HEK293 (cell line): ENCODE data around the gene DPH7.

Source experiments
- CTCF ChIA-PET: fragments of 350-600 bp; formaldehyde crosslinking; extraction: SDS; loops from one replicate; lab custom pipeline; 2021; ENCODE audit warnings: antibody characterized with exemption; lab: Yijun Ruan, JAX
- POLR2A ChIA-PET: fragments of 300-600 bp; formaldehyde crosslinking; extraction: SDS; loops from one replicate; lab custom pipeline; 2020; ENCODE audit warnings: antibody characterized with exemption, inconsistent platforms; lab: Yijun Ruan, JAX
- H3K27ac ChIP-seq: fragments of 200-500 bp; sonication (Bioruptor generic); 2 replicates; pipeline ENCODE4 v1.5.1; 2014; ENCODE audit warnings: low read depth, low read length, control low read depth, inconsistent platforms; ENCODE audit errors: extremely low read depth
- H3K36me3 ChIP-seq, 2 experiments: fragments of 200-500 bp in 1 of 2; sonication (Bioruptor generic) in 1 of 2; 1 replicate in 1 of 2; 2 replicates in 1 of 2; pipeline ENCODE4 v1.5.1; 2014 to 2017; ENCODE audit warnings: inconsistent platforms in 2 of 2, low read length in 2 of 2; ENCODE audit not compliant: control insufficient read depth in 2 of 2, insufficient read depth in 1 of 2
- H3K4me1 ChIP-seq: fragments of 200-500 bp; sonication (Bioruptor generic); 2 replicates; pipeline ENCODE4 v1.5.1; 2014; ENCODE audit warnings: mild to moderate bottlenecking, low read length, inconsistent platforms; ENCODE audit not compliant: control insufficient read depth, insufficient read depth
- H3K4me3 ChIP-seq: 2 replicates; pipeline ENCODE4 v1.5.1; 2011; ENCODE audit warnings: low read depth, mild to moderate bottlenecking, control low read depth, low read length, moderate library complexity
- H3K9me3 ChIP-seq: fragments of 200-500 bp; sonication (Bioruptor generic); 2 replicates; pipeline ENCODE4 v1.5.1; 2014; ENCODE audit warnings: low read depth, low read length, inconsistent platforms; ENCODE audit not compliant: control insufficient read depth, insufficient read depth
- BCL11B ChIP-seq: fragments of 450-650 bp; formaldehyde crosslinking; IDR thresholded peaks from 2 replicates; pipeline ENCODE4 v1.5.1; 2016; ENCODE audit warnings: low read depth, missing biosample characterization, missing genetic modification characterization
- GFI1B ChIP-seq: fragments of 450-650 bp; formaldehyde crosslinking; IDR thresholded peaks from 2 replicates; pipeline ENCODE4 v1.5.1; 2016; ENCODE audit warnings: missing biosample characterization, missing genetic modification characterization
- MEIS1 ChIP-seq: sonication (generic); formaldehyde crosslinking; IDR thresholded peaks from 2 replicates; pipeline ENCODE4 v1.8.1; 2022; ENCODE audit warnings: missing genetic modification reagents, mild to moderate bottlenecking, borderline replicate concordance
- SCRT2 ChIP-seq: fragments of 450-650 bp; formaldehyde crosslinking; IDR thresholded peaks from 2 replicates; pipeline ENCODE4 v1.5.1; 2016; ENCODE audit warnings: missing biosample characterization, missing genetic modification characterization
- ZNF133 ChIP-seq: fragments of 450-650 bp; formaldehyde crosslinking; IDR thresholded peaks from 2 replicates; pipeline ENCODE4 v1.5.1; 2016; ENCODE audit warnings: missing biosample characterization, missing genetic modification characterization
- ZNF174 ChIP-seq: fragments of 450-650 bp; formaldehyde crosslinking; IDR thresholded peaks from 2 replicates; pipeline ENCODE4 v1.5.0; 2017; ENCODE audit warnings: missing biosample characterization, mild to moderate bottlenecking, missing genetic modification characterization
- ZNF223 ChIP-seq: fragments of 450-650 bp; formaldehyde crosslinking; IDR thresholded peaks from 2 replicates; pipeline ENCODE4 v1.5.1; 2016; ENCODE audit warnings: missing biosample characterization, missing genetic modification characterization
- ZNF324 ChIP-seq: fragments of 450-650 bp; formaldehyde crosslinking; IDR thresholded peaks from 2 replicates; pipeline ENCODE4 v1.5.1; 2016; ENCODE audit warnings: missing biosample characterization, missing genetic modification characterization
- ZNF433 ChIP-seq: fragments of 450-650 bp; formaldehyde crosslinking; IDR thresholded peaks from 2 replicates; pipeline ENCODE4 v1.5.1; 2016; ENCODE audit warnings: missing biosample characterization, missing genetic modification characterization, low read depth
- ZNF529 ChIP-seq: fragments of 450-650 bp; formaldehyde crosslinking; IDR thresholded peaks from 2 replicates; pipeline ENCODE4 v1.5.1; 2017; ENCODE audit warnings: missing genetic modification characterization, missing biosample characterization; ENCODE audit not compliant: insufficient replicate concordance
- ZNF561 ChIP-seq: fragments of 450-650 bp; IDR thresholded peaks from 2 replicates; pipeline ENCODE4 v1.5.1; 2018; ENCODE audit warnings: missing biosample characterization, missing genetic modification characterization, borderline replicate concordance
- ZNF571 ChIP-seq: fragments of 450-650 bp; formaldehyde crosslinking; IDR thresholded peaks from 2 replicates; pipeline ENCODE4 v1.5.0; 2017; ENCODE audit warnings: missing biosample characterization, missing genetic modification characterization
- ZNF621 ChIP-seq: fragments of 450-650 bp; formaldehyde crosslinking; IDR thresholded peaks from 2 replicates; pipeline ENCODE4 v1.5.1; 2017; ENCODE audit warnings: missing biosample characterization, missing genetic modification characterization
- ZNF654 ChIP-seq: fragments of 450-650 bp; formaldehyde crosslinking; IDR thresholded peaks from 2 replicates; pipeline ENCODE4 v1.5.1; 2016; ENCODE audit warnings: low read depth, missing biosample characterization, missing genetic modification characterization
- ZNF658 ChIP-seq: fragments of 450-650 bp; formaldehyde crosslinking; IDR thresholded peaks from 2 replicates; pipeline ENCODE4; 2016; ENCODE audit warnings: missing biosample characterization, missing genetic modification characterization
- TF ChIP-seq, protein P1 (sequence below): fragments of 450-650 bp; formaldehyde crosslinking; IDR thresholded peaks from 2 replicates; pipeline ENCODE4 v1.5.1; 2016; ENCODE audit warnings: missing biosample characterization, missing genetic modification characterization
- TF ChIP-seq, protein P2 (sequence below): fragments of 450-650 bp; formaldehyde crosslinking; IDR thresholded peaks from 2 replicates; pipeline ENCODE4 v1.5.1; 2016; ENCODE audit warnings: missing biosample characterization, missing genetic modification characterization, low read depth
- TF ChIP-seq, protein P3 (sequence below): fragments of 450-650 bp; formaldehyde crosslinking; IDR thresholded peaks from 2 replicates; pipeline ENCODE4 v1.5.1; 2016; ENCODE audit warnings: missing biosample characterization, missing genetic modification characterization

The DPH7 gene

DNA sequence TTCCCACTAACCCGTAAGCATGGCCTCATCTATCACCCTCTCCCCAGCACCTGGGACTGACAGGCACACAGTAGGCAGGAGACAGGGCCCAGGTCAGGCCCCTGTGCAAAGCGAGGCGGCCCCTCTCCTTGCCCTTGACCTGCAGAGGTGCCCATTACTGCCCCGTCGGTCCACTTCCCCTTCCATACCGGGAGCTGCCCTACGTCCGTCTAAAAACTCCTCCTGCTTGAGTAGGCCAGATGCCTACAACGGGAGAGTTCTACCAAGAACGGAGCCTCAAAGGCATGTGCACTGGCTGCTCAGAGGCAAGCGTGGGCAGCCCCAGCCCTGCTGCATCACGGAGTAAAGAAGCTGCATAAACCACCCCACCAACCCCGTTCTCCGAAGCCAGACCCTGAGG, 4.6 kb upstream of the DPH7 start:
- TF ChIP-seq BCL11B (tag by site-specific recombination): no peak
- no peak for TF ChIP-seq MEIS1 (CRISPR knock-in tag)
- no peak for TF ChIP-seq ZNF223 (tag by site-specific recombination)
- TF ChIP-seq ZNF324 (tag by site-specific recombination): no peak
- Histone ChIP-seq H3K4me3 (no peak overlapping the region), H3K36me3 (peaks cover 11 to 85% of the 10 kb centered on the region in 2 experiments; a peak in 2 of 3 replicates), H3K4me1 (no peaks in the 10 kb centered on the region; the same call in 1 of the 2 replicates), H3K27ac (no peak overlapping the region), H3K9me3 (no peaks in the 10 kb centered on the region)
- CTCF ChIA-PET: interaction anchor here (0.6 kb wide), 1 partner anchor 114 kb away, joined by 3 read pairs; no protein-coding TSS in a partner anchor
- POLR2A ChIA-PET: interaction anchor here (0.6 to 1.6 kb wide), 2 partner anchors 33 to 36 kb away, joined by 4 read pairs; partner anchors contain the start of gene EHMT1

DNA sequence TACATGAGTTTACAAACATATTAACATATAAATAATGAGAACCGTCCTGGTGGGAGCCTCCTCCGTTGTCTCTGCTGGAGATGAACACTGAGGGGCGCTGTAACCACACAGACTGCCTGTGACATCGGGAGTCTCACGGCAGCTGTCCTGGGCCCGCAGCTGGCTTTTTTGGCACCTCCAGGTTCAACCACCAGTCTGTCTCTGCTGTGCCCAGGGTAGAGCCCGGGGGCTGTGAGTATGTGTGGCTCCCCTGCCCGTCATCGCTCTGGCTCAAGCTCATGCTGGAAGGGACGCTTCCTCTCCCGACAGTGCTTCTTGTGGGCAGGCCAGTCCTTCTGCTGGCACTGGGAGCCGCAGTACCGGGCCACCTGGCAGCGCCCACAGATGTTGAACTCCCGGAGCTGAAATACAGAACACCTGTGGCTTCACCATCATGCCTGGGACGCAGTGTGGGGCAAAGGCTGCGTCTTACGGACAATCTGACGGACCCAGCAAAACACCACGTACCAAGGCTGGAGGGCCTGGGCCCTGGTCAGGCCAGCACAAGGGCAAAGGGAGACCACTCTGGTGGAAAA, 3.6 kb upstream of the DPH7 start:
- no peaks in the 10 kb centered on the region; the same call in 1 of the 2 replicates for H3K4me1 ChIP-seq
- no peak overlapping the region for H3K4me3 ChIP-seq
- no peak overlapping the region for H3K27ac ChIP-seq
- no peaks in the 10 kb centered on the region for H3K9me3 ChIP-seq
- peaks cover 7 to 77% of the 10 kb centered on the region in 2 experiments; a peak in 2 of 3 replicates for H3K36me3 ChIP-seq
- ChIA-PET CTCF (interaction anchor here (0.7 to 2.2 kb wide), 15 partner anchors 8 to 484 kb away, joined by 3 to 16 read pairs (median 4); partner anchors contain the start of genes EHMT1 and ZMYND19), POLR2A (interaction anchor here (1.3 to 5.7 kb wide), 4 partner anchors 9 to 37 kb away, joined by 3 to 28 read pairs (median 17); partner anchors contain the start of genes ARRDC1, EHMT1 and ZMYND19)
- TF ChIP-seq ZNF658 (no peak), ZNF654 (tag by site-specific recombination) (peak; percentile 83), SCRT2 (tag by site-specific recombination) (peak; percentile 69), ZNF433 (tag by site-specific recombination) (no peak), ZNF529 (tag by site-specific recombination) (no peak), ZNF571 (tag by site-specific recombination) (no peak), ZNF174 (tag by site-specific recombination) (no peak), ZNF133 (no peak), ZNF324 (tag by site-specific recombination) (no peak), ZNF621 (tag by site-specific recombination) (no peak), GFI1B (no peak), ZNF561 (tag by site-specific recombination) (0 out of 2 replicates have a peak, but pooled peaks have one; percentile 37)
- TF ChIP-seq, protein P1, sequence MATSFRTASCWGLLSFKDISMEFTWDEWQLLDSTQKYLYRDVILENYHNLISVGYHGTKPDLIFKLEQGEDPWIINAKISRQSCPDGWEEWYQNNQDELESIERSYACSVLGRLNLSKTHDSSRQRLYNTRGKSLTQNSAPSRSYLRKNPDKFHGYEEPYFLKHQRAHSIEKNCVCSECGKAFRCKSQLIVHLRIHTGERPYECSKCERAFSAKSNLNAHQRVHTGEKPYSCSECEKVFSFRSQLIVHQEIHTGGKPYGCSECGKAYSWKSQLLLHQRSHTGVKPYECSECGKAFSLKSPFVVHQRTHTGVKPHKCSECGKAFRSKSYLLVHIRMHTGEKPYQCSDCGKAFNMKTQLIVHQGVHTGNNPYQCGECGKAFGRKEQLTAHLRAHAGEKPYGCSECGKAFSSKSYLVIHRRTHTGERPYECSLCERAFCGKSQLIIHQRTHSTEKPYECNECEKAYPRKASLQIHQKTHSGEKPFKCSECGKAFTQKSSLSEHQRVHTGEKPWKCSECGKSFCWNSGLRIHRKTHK: no peak
- TF ChIP-seq, protein P2, sequence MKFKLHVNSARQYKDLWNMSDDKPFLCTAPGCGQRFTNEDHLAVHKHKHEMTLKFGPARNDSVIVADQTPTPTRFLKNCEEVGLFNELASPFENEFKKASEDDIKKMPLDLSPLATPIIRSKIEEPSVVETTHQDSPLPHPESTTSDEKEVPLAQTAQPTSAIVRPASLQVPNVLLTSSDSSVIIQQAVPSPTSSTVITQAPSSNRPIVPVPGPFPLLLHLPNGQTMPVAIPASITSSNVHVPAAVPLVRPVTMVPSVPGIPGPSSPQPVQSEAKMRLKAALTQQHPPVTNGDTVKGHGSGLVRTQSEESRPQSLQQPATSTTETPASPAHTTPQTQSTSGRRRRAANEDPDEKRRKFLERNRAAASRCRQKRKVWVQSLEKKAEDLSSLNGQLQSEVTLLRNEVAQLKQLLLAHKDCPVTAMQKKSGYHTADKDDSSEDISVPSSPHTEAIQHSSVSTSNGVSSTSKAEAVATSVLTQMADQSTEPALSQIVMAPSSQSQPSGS (tag by site-specific recombination): no peak
- TF ChIP-seq, protein P3, sequence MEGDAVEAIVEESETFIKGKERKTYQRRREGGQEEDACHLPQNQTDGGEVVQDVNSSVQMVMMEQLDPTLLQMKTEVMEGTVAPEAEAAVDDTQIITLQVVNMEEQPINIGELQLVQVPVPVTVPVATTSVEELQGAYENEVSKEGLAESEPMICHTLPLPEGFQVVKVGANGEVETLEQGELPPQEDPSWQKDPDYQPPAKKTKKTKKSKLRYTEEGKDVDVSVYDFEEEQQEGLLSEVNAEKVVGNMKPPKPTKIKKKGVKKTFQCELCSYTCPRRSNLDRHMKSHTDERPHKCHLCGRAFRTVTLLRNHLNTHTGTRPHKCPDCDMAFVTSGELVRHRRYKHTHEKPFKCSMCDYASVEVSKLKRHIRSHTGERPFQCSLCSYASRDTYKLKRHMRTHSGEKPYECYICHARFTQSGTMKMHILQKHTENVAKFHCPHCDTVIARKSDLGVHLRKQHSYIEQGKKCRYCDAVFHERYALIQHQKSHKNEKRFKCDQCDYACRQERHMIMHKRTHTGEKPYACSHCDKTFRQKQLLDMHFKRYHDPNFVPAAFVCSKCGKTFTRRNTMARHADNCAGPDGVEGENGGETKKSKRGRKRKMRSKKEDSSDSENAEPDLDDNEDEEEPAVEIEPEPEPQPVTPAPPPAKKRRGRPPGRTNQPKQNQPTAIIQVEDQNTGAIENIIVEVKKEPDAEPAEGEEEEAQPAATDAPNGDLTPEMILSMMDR (tag by site-specific recombination): peak; percentile 28; the same call in 1 of the 2 replicates
